T-helper 2 cell (primary cell): ENCODE measurements around the gene AMOTL1.

Experiments used
- DNase-seq, 5 experiments: peaks; one replicate each; pipeline versions ENCODE4 v3.0.0 to v3.0.0-alpha.2; 2012 to 2022

The AMOTL1 gene

DNA sequence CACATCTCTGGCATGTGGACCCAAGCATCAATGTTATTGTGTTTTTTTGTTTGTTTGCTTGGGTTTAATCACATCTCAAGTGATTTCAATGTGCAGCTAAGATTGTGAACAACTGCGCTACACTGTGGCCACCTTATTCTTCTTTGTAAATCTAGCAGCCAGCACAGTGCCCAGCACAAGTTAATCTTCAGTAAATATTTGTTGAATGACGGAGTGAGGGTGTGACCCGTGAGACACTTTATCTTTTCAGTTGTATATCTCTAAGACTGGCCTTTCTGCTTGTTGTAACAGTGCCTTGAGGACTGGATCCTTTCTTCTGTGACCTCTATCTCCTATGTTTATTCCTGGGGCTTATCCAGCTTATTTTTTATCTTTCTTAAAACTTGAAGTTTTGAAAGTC is 21.4 kb upstream of the AMOTL1 start:
- DNase-seq: no peak

DNA sequence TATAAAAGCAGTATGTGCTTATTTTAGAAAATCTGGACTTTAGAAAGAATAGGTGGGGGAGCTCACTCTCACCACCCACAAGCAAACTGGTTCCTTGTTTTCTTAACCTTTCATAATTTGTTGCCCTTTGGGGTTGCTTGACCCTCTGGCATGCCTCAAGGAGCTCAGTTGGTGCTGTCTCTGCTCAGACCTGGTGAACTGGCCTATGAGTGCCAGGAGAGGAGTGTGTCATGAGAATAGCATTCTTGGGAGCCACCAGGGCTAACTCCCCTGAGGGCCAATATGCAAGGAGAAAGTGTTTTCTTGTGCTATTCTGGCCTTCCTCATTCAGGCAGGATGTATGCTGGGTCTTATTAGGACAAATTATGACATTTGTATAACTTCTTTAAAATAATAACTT is 21.0 kb upstream of the AMOTL1 start:
- DNase-seq: no peak

- DNase-seq: no peak
Observed at GRCh38 chr11:94747601-94748041, 20.5 kb upstream of the AMOTL1 start.

DNA sequence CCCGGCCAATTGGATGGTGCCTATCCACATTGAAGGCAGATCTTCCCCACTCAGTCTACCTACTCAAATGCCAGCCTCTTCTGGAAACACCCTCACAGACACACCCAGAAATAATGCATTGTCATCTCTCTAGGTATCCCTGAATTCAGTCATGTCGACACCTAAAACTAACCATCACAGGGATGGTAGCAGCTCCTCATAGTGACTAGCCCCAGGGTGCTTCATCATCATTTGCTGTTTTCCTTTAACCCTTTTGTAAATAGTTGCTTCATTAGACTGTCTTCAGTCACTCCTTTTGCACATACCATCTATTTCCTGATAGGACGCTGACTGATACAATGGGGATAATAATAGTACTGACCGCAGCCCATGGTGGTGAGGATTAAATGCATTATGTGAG is 18.8 kb upstream of the AMOTL1 start:
- DNase-seq: no peak

GRCh38 chr11:94750319-94751217 is 17.6 kb upstream of the AMOTL1 start:
- DNase-seq: no peak

GRCh38 chr11:94751218-94751609 is 16.9 kb upstream of the AMOTL1 start:
- DNase-seq: no peak

DNA sequence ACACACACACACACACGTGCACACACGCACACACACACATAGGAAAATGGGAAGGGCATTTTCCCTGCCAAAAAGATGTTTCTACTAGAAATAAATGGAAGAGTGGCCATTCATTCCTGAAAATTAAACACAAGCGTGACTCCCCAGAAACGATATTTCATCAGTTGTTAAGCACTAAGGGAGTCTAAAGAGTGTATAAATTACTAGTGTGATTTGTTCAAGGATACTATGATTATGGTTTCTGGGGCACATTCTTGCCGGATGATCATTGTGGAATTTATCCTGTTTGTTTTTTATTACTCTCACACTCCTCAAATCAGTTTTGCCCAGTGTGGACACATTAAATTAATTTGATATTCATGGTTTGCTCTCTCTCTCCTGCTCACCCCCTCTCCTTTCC is 16.4 kb upstream of the AMOTL1 start:
- DNase-seq: no peak

DNA sequence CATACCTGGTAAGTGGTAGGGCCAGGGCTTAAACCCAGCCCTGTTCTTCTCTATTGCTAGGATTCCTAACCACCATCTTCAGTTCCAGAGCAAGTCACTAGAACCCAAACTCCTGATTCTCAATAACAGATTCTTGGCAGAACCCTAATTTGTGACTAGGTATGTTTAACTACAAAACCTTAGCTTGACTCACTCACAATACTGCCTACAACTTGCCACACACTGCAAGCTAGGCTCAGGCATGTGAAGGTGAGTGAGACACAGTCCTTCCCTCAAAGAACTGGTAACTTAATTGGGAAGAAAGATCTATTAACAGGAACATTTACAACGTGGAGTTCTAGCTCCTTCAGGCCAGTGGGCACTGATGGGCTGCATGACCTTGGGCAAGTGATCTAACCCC is 14.5 kb upstream of the AMOTL1 start:
- no peak for DNase-seq

GRCh38 chr11:94754335-94754734 is 13.8 kb upstream of the AMOTL1 start:
- DNase-seq: no peak

DNA sequence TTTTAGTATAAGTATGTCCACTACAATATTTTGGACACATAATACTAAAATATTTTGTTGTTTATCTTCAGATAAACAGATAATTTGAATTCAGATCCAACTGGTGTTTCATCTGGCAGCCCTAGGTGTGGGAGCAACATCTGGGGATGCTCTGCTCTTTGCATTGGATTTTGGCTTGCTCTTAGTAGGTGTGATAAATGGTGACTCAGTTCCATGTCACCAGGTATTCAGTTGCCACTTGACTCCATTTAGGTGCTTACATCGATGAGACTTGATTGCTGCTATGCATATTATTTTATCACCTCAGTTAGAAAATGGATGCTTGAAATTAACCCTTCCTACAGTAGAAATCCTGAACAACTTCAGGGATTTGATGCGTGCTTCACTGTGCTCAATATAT is 13.3 kb upstream of the AMOTL1 start:
- DNase-seq: no peak

DNA sequence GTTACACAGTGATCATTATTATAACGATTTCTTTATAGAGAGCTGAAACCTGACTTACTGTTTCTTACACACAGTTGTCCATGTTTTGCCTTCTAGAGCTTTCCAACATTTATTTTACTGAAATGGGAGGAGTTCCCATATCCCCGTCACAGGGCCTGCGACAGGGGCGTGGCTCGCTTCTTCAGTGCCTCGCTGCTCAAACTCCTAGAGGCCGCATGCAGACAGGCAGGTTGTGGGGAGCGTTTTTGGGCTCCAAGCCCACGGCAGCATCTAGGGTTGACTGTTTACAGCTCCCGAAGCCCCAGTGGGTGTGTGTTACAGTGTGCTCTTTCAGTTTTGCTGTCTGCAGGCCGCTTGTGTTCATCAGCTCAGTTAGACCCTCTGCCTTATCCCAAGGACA is 12.7 kb upstream of the AMOTL1 start:
- no peak for DNase-seq

GRCh38 chr11:94757037-94757735 is 11.0 kb upstream of the AMOTL1 start:
- no peak for DNase-seq

- no peak for DNase-seq
Observed at GRCh38 chr11:94758666-94759065, 9.5 kb upstream of the AMOTL1 start.

GRCh38 chr11:94759522-94759921 is 8.6 kb upstream of the AMOTL1 start:
- DNase-seq: no peak

GRCh38 chr11:94760296-94760695 is 7.9 kb upstream of the AMOTL1 start:
- DNase-seq: no peak

DNA sequence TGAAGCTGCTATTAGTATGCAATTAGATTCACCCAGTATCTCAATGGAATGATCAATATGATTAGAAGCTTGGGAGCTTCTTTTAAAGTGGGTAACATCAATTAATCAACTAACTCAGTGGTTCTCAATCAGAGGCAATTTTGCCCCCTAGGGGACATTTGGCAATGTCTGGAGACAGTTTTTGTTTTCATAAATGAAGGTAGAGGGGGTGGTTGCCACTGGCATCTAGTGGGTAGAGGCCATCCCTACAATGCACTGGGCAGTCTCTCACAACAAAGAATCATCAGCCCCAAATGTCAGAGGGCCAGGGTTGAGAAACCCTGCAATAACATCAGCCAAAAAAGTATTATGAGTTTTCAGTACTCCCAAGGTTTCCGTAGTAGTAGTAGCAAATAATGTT is 5.9 kb upstream of the AMOTL1 start:
- DNase-seq: no peak

DNA sequence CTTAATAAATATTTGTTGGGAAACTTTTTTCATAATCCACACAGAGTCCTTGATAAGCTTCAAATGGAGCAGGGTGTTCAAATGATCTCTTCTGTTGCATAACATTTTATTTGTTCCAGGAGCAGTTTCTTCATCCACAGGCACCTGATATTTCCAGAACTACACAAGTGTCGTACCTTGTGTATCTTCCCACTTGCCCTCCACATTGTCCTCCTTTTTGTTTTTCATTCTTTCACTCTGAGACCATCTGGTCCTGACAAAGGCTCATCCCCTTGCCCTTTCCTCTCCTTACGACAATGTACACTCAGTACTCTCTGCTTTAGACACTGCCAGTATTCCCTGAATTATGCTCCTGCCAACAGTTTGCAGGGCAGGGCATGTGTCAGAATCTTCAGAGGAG is 5.2 kb upstream of the AMOTL1 start:
- DNase-seq: no peak

DNA sequence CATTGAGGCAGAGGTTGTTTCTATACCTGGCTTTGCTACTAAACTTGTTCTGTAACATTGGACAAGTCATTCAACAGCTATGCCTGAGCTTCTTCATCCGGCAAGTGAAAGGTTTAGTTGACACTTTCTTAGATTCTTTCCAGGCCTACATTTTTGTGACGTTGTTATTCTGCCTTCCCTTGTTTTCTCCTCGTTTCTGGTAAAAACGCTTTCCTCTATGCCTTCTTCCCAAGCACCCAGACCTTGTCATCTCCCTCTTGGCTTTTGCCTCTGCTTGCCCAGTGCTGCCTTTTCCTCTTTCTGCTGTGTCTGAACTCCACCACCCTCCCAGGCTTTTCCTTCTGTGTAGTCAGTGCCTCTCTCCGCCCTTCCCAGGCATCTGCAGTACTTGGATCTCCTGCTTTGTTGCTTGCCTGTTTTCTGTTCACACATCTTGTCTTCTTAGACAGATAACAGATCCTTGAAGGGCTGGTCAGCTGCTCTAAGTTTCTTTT is 1.4 kb upstream of the AMOTL1 start:
- DNase-seq: no peak

DNA sequence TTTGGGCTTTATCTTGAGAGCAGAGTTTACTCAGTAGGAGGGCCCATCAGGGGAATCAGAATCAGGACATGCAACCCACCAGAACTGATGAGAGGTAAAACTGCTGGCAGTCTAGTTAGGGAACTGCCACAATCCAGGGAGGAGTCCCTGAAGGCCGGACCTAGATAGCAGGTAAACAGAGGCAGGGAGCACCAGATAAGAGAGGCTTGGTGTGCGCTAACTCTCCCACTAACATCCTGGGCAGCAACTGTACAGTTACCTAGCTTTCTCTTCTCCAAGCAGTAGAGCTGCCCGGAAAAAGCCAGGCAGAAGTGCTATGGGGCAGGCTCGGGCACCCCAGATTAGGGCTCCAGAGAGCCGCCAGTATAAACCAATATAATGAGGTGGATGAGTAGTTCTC is 865 bp upstream of the AMOTL1 start:
- DNase-seq: no peak

GRCh38 chr11:94768602-94769541 is 716 bp downstream of the AMOTL1 start:
- no peak for DNase-seq

- DNase-seq: no peak
Observed at GRCh38 chr11:94769880-94770279, 1.7 kb downstream of the AMOTL1 start.

GRCh38 chr11:94770563-94771120 is 2.5 kb downstream of the AMOTL1 start:
- DNase-seq: no peak

DNA sequence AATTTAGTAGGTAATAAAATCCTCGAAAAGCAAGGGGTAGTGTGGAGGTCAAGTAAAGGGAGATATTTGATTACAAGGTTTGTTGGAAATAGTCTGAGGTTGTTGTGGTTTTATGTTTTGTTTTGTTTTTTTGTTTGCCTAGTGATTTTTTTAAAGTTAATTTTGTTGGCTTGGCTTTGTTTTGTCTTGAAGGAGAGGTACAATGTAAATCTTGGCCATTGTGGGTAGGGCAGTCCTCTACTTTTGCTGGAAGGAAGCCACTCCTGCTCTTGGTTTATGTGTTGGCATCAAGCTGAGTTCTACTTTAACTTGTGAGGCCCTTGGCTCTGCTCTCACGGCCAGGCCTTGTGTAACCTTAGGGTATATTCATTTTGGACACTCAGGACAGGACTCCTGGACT is 3.2 kb downstream of the AMOTL1 start:
- DNase-seq: no peak
